Skin epidermis (tissue), 12 donors: ENCODE measurements around the gene EGFL7.
"Not testable (repeated sequence)": the region's sequence is repeated elsewhere in the genome, so short reads cannot be mapped to it uniquely, and the experiment has no call there.

Experiments used
- H3K27ac ChIP-seq, 21 experiments: fragments of 200-600 bp; sonication (generic) in 11 of 21; one replicate each; pipeline ENCODE4 v1.5.0; 2020; ENCODE audit warnings: mild to moderate bottlenecking in 3 of 21, inconsistent platforms in 2 of 21, moderate library complexity in 2 of 21
- H3K4me3 ChIP-seq, 7 experiments: fragments of 200-600 bp; sonication (generic) in 2 of 7; one replicate each; pipeline ENCODE4 v1.5.0; 2020; ENCODE audit warnings: inconsistent platforms in 2 of 7, mild to moderate bottlenecking in 2 of 7, moderate library complexity in 1 of 7

Gene EGFL7

GRCh38 chr9:136705564-136705963, 42.8 kb downstream of the EGFL7 start:
- H3K27ac ChIP-seq: no peak overlapping the region
- H3K4me3 ChIP-seq: no peak overlapping the region

DNA sequence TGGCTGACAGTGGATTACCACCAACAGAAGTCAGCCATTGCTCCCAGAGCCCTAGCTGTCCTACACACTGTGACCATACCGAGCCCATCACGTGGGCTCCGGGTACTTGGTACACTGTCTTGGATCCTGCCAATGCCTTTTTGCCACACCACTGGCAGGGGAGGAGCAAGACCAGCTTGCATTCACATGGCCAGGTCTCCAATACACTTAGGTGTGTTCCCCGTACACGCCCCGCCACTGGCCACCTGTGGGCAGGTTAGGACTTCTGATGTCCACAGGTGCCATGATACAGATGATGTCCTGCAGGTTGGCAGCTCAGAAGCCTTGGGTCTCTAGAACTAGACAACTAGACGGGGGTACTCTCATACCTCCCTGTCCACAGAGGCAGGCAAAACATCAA, 44.3 kb downstream of the EGFL7 start:
- H3K4me3 ChIP-seq: no peak overlapping the region
- H3K27ac ChIP-seq: no peak overlapping the region

- Histone ChIP-seq H3K4me3 (no peak overlapping the region), H3K27ac (no peak overlapping the region)
Observed at GRCh38 chr9:136707849-136708517, 45.3 kb downstream of the EGFL7 start.

- no peak overlapping the region for H3K4me3 ChIP-seq
Observed at GRCh38 chr9:136709454-136710109, 46.9 kb downstream of the EGFL7 start.

DNA sequence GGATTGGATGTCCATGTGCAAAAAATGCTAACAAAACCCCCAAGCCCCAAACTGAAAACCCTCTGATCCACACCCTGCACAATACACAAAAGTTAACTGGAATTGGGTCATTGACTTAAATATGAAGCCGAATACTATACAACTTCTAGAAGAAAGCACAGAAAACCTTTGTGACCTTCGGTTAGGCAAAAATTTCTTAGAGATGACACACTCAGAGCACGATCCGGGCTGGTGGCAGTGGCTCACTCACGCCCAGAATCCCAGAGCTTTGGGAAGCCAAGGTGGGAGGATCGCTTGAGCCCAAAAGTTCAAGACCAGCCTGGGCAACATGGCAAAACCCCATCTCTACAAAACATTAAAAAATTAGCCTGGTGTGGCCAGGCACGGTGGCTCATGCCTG, 47.8 kb downstream of the EGFL7 start:
- no peak overlapping the region for H3K27ac ChIP-seq

More at GRCh38 chr9:136709454-136710109, 46.9 kb downstream of the EGFL7 start:
- no peak overlapping the region for H3K27ac ChIP-seq

GRCh38 chr9:136711219-136711648, 48.5 kb downstream of the EGFL7 start:
- not testable (repeated sequence) for H3K4me3 ChIP-seq, H3K27ac ChIP-seq

More for the DNA sequence above, 47.8 kb downstream of the EGFL7 start:
- no peak overlapping the region for H3K4me3 ChIP-seq

DNA sequence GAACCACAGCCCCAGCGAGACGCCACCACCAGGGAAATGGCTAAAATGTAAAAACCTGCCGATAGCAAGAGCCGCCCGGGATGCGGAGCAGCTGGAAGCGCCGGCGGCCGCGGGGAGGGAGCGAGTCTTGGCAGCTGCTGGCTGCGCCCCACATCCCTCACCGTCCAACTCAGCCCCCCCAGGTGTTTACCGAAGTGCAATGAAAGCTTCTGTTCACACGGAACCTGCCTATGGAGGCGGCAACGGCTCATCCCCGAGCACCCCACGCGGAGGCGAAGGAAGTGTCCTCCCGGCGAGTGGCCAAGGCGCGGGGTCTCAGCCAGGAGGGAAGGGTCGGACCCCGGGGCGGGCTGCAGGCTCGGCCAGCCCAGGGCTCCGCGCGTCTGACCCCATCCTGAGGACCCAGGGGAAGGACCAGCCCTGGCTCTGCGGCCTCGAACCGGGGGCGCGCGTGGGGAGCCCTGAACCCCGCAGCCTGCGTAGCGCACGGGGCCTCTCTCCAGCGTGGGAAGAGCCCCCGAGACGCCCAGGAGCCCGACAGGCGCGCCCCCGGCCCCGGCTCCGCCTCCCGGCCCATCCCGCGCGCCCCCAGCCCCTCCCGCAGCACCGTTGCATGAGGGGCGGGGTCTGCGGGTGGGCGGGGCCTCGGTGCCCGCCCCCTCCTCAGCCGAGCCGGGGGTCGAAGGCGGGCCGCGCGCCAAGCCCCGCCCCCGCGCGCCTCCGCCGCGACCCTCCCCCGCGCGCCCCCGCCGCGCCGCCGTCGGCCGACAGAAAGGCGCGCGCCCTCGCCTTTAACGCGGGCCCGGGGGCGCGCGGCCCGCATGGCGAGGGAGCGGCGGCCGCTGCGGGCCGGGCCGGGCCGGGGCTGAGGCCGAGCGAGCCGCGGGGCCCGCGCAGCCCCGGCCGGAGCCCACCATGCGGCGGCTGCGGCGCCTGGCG, 49.3 kb downstream of the EGFL7 start, which contains the start of gene DIPK1B:
Gene DIPK1B, plus strand, starts transcription at position 822 of the 939 bp plus-strand sequence. Its CDS starts 94 bp downstream, at position 916.
- H3K27ac ChIP-seq: peak within 1 kb of the TSS in 12 of 21 experiments; percentile 12 to 84 (median 68)
- H3K4me3 ChIP-seq: peak within 1 kb of the TSS in 6 of 7 experiments; percentile 25 to 45 (median 34)

DNA sequence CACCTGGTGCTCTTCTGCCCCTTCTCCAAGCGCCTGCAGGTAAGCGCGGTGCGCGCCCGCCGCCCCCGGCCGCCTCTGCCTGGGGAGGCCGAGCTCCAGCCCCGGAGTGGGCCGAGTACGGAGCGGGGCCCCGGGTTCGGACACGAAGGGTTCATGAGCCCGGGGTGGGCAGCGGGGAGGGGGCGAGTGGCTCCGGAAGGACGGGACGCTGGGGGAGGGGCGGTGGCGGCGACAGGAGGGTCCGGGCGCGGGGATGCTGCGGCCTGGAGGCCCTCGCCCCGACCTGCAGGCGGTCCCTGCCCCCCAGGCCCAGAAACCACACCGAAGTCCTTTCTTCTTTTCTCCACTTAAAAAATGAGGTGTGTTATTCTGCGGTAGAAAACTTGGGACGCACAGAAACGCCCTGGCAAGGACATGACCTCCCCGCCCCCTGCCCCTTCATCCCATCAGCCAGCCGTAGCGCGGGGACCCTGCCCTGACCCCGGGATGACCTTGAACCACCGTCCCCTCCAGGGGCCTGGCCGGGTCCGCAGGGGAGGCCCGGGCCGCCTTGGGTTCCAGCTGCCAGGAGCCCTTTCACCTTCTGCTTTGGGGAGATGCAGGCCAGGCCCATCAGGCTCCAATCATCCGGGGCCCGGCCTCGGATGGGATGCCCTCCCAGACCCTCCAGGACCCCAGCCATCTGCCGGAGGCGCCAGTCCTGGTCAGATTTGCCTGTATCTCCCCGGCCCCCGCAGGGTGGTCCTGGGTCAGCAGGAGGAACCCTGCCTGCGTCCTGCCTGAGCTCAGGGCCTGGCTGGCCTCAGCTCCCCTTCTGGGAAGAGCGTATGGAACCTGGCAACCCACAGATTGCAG, 50.2 kb downstream of the EGFL7 start:
- peak overlapping the region in 12 of 21 experiments; percentile 12 to 84 (median 68) for H3K27ac ChIP-seq

DNA sequence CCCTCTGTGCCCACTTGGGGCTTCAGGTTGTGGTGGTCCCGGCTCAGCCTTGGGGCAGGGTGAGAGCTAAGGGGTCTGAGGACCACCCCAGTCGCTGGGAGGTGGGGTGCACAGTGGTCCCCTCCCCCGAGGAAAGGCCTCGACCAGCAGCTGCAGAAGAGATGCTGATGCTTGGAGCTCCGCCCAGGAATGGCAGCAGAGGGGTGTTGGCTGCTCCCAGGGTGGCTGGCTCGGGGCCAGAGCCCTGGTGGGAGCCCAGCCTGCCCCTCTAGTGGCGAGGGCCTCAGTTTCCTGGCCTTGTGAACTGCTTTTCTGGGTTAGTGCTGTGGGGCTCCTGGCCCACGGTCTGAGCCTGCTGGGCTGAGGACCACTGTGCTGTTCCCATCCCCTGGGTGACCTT, 50.8 kb downstream of the EGFL7 start:
- H3K27ac ChIP-seq: peak overlapping the region in 10 of 21 experiments; percentile 2 to 84 (median 38)
- H3K4me3 ChIP-seq: peak overlapping the region in 5 of 7 experiments; percentile 25 to 45 (median 34)

More for the DNA sequence above, 50.2 kb downstream of the EGFL7 start:
- H3K4me3 ChIP-seq: peak overlapping the region in 6 of 7 experiments; percentile 25 to 45 (median 34)

DNA sequence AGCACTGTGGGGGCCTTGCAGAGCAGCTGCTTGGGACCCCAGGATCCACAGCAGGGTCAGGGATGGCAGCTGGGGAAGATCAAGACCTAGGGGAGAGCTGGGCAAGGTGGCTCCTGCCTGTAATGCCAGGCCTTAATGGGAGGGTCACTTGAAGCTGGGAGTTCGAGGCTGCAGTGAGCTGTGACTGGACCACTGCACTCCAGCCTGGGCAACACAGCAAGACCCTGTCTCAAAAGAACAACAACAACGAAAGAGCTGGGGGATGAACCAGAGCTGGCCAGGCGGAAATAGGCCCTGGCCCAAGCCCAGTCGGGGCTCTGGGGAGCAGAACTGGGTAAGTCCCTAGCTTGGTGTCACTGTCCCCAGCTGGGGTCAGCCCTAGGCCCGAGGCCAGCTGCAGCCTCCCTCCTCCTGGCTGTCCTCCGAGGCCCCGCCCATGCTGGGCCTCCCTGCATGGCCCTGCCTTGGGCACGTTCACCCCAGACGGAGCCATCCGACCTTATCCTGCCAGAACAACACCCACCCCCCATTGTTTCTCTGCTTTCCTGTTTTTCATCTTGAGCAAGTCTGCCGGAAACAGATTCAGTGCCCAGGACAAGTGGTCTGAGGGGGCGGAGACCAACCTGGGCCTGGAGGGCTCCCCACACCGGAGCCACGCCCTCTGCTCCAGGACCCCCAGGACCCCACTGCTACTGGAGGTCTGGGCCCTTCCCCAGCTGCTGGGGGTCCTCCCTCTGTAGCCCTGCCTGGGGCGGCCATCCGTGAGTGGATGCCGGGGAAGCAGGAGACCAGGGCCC, 51.6 kb downstream of the EGFL7 start:
- H3K27ac ChIP-seq: peak overlapping the region in 11 of 21 experiments; percentile 12 to 84 (median 43)

DNA sequence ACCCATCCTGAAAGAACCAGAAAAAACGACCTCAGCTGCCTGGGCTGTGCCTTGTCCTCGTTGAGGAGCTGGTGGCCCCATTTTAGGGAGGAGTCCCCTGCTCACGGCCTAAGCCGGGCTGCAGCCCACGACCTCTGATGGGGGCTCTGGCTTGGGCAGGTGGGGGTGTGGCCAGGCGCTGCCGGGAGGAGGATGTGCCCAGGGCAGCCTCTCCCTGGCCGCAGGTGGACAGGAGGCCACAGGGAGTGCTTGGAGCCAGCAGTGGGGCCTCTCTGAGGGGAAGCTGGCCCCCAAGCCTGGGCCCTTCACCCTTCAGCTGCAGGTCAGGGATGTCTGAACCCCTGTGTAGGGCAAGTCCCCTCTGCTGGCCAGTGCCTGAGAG, 52.2 kb downstream of the EGFL7 start:
- no peak overlapping the region for H3K4me3 ChIP-seq
- H3K27ac ChIP-seq: peak overlapping the region in 9 of 21 experiments; percentile 8 to 84 (median 43)

More for the DNA sequence above, 51.6 kb downstream of the EGFL7 start:
- H3K4me3 ChIP-seq: no peak overlapping the region

GRCh38 chr9:136717399-136717798, 54.7 kb downstream of the EGFL7 start:
- Histone ChIP-seq H3K4me3 (no peak overlapping the region), H3K27ac (no peak overlapping the region)

GRCh38 chr9:136718345-136719194, 55.9 kb downstream of the EGFL7 start:
- H3K4me3 ChIP-seq: no peak overlapping the region
- peak overlapping the region in 2 of 21 experiments; percentile 1 to 29 for H3K27ac ChIP-seq

- Histone ChIP-seq H3K4me3 (no peak overlapping the region), H3K27ac (peak overlapping the region in 3 of 21 experiments; percentile 10 to 47 (median 29))
Observed at GRCh38 chr9:136719195-136719880, 56.6 kb downstream of the EGFL7 start.

GRCh38 chr9:136720251-136720897, 57.7 kb downstream of the EGFL7 start:
- H3K27ac ChIP-seq: peak overlapping the region in 10 of 21 experiments; percentile 6 to 62 (median 36)
- no peak overlapping the region for H3K4me3 ChIP-seq

DNA sequence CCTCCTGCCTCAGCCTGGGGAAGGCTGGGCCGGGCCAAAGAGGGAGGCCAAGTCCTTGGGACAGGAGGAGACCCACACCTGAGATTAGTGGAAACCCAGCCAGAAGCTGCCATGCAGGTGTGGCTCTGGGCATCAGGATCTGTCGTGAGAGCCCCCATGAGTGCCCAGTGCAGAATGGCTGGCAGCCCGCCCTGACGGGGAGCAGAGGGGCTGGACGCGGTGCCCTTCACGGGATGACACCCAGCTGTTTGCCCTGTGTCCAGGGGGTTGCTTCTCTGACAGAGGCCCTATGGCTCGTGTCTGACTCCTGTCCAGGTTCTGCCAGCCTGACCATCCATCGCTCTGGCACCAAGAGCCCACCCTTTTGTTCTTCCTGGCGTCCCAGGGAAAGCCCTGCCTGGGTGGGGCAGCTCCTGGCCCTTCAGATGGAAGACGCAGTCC, 58.2 kb downstream of the EGFL7 start:
- Histone ChIP-seq H3K27ac (peak overlapping the region in 9 of 21 experiments; percentile 6 to 62 (median 34)), H3K4me3 (no peak overlapping the region)
